Bronchial epithelial cell (primary cell): ENCODE results near the gene FKBP2. TPM values are rescaled to one million over a fixed set of nuclear protein-coding genes. Genes with fewer than 3 reads are reported as not detected.

Source experiments
- DNase-seq: peaks from one replicate; pipeline ENCODE4 v3.0.0-alpha.2; 2010; ENCODE audit warnings: low read depth
- FAIRE-seq: peaks from 2 replicates; lab custom pipeline; 2011; peaks lifted over from hg19 to GRCh38; lab: Jason Lieb, UNC
- H3K27me3 ChIP-seq: 2 replicates; pipeline ENCODE4 v1.5.1; 2011; ENCODE audit warnings: low read length; ENCODE audit not compliant: control insufficient read depth, insufficient read depth
- H3K36me3 ChIP-seq: 2 replicates; pipeline ENCODE4 v1.5.1; 2011; ENCODE audit warnings: low read length; ENCODE audit not compliant: control insufficient read depth, insufficient read depth
- H3K4me3 ChIP-seq: 2 replicates; pipeline ENCODE4 v1.5.1; 2011; ENCODE audit warnings: mild to moderate bottlenecking, low read depth, low read length, control low read depth
- total RNA-seq: library from RNA; depleted of rRNA; stranded (reverse); fragments of >200 nt; gene quantifications from 2 replicates; pipeline ENCODE4 v1.2.1, GENCODE V29; 2014
- TF ChIP-seq, protein P1 (sequence below): IDR thresholded peaks from 2 replicates; pipeline ENCODE4 v1.5.1; 2011; ENCODE audit warnings: mild to moderate bottlenecking, moderate library complexity, low read length, control low read depth, inconsistent platforms; ENCODE audit not compliant: insufficient read depth, severe bottlenecking

Gene FKBP2
- total RNA-seq, 1 donor from 2014 or later, result 45.0 TPM

DNA sequence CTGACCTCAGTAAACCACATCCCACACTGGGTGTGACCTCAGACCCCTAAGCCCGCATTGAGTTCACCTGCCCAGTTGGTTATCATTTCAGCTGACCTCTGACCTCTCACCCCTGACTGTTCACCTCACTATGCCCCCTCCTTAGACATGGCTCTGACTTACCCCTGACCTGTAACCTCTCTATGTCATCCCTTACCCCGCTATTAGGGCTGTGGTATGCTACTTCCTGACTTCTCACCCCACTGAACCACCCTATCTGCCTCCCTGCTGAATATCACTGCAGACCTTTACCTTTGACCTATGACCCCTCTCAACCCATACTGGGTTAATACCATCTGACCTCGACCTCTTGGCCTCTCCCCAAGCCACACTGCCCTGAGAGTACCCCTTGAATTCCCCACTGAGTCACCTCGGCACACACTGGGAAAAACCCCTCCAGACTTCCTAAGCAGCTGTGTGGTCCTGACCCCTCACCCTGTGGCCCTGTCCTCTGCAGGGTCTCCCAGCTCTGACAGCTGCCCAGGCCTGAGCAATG, 18.7 kb downstream of the FKBP2 start:
- no peak for DNase-seq
- FAIRE-seq, result no peak
- Histone ChIP-seq H3K36me3 (peaks cover 68% of the 10 kb centered on the region), H3K27me3 (no peaks in the 10 kb centered on the region), H3K4me3 (no peak overlapping the region)
- TF ChIP-seq, protein P1, sequence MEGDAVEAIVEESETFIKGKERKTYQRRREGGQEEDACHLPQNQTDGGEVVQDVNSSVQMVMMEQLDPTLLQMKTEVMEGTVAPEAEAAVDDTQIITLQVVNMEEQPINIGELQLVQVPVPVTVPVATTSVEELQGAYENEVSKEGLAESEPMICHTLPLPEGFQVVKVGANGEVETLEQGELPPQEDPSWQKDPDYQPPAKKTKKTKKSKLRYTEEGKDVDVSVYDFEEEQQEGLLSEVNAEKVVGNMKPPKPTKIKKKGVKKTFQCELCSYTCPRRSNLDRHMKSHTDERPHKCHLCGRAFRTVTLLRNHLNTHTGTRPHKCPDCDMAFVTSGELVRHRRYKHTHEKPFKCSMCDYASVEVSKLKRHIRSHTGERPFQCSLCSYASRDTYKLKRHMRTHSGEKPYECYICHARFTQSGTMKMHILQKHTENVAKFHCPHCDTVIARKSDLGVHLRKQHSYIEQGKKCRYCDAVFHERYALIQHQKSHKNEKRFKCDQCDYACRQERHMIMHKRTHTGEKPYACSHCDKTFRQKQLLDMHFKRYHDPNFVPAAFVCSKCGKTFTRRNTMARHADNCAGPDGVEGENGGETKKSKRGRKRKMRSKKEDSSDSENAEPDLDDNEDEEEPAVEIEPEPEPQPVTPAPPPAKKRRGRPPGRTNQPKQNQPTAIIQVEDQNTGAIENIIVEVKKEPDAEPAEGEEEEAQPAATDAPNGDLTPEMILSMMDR, result no peak

DNA sequence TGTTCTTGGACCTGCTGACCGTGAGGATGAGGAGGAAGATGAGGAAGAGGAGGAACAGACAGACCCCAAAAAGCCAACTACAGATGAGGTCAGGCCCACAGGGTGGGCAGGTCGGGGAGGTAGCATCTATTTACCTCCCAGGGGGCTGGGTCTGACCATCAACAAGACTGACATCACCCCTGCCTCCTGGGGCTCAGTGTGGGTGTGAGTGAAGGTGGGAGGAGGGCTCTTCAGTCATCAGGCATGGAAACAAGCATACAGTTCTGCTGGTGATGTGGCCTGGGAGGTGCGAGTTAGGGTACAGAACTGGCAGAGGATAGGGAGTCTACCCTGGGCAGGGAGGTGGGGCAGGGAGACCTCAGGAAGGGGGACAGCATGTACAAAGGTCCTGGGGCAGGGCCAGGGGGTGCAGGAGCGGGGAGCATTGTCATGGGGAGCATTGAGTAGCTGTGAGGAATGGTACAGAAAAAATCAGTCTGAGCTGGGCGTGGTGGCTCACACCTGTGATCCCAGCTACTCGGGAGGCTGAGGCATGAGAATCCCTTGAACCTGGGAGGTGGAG, 19.3 kb downstream of the FKBP2 start:
- TF ChIP-seq, protein P1, result no peak
- DNase-seq (no peak), FAIRE-seq (no peak)
- Histone ChIP-seq H3K36me3 (peaks cover 65% of the 10 kb centered on the region), H3K4me3 (no peak overlapping the region), H3K27me3 (no peaks in the 10 kb centered on the region)

DNA sequence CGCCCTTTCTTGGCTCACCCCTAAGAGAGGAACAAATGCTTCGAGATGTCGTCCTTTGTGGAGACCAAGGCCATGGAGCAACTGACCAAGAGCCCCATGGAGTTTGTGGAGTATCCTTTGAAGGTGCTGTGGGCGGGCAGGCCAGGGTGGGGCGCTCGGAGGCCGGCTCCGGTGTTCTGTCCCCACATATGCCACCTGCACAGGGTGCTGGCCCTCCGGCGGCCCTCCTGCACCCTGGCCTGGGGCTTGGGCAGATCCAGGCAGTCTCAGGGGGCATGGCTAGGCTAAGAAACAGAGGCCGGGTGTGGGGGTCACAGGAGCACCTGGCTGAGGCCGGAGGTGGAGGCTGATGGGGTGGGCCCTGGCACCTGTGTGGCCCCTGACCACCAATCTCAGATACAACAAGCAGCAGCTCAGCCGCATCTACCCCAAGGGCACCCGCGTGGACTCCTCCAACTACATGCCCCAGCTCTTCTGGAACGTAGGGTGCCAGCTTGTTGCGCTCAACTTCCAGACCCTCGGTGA, 20.7 kb downstream of the FKBP2 start:
- TF ChIP-seq, protein P1, result no peak
- no peak for FAIRE-seq
- peaks cover 62% of the 10 kb centered on the region for H3K36me3 ChIP-seq
- DNase-seq, result no peak
- no peaks in the 10 kb centered on the region for H3K27me3 ChIP-seq
- H3K4me3 ChIP-seq, result no peak overlapping the region

GRCh38 chr11:64262271-64263002, 21.5 kb downstream of the FKBP2 start:
- Histone ChIP-seq H3K27me3 (no peaks in the 10 kb centered on the region), H3K4me3 (no peak overlapping the region), H3K36me3 (peaks cover 61% of the 10 kb centered on the region)
- DNase-seq (no peak), FAIRE-seq (no peak)
- TF ChIP-seq, protein P1, result no peak

- DNase-seq (peak; percentile 62), FAIRE-seq (no peak)
- TF ChIP-seq, protein P1, result no peak
- Histone ChIP-seq H3K27me3 (no peaks in the 10 kb centered on the region), H3K4me3 (no peak overlapping the region), H3K36me3 (peaks cover 59% of the 10 kb centered on the region)
Measured at GRCh38 chr11:64263021-64263946, 22.4 kb downstream of the FKBP2 start.
